ACC112 (cell line): ENCODE measurements around the gene KLHL29.
A peak's percentile ranks its signal among the peaks of the same experiment; 100 is the strongest.

Source experiments
- H2AFZ ChIP-seq: fragments of 200-600 bp; sonication (generic); one replicate; pipeline ENCODE4 v1.6.0; 2017; ENCODE audit warnings: antibody characterized with exemption, low read length; ENCODE audit not compliant: unreplicated experiment
- H3K27ac ChIP-seq: fragments of 200-600 bp; sonication (generic); 2 replicates; pipeline ENCODE4 v1.5.1; 2014; ENCODE audit warnings: low read depth, mild to moderate bottlenecking, antibody characterized with exemption, low read length, moderate library complexity
- H3K27me3 ChIP-seq: fragments of 200-600 bp; sonication (generic); 2 replicates; pipeline ENCODE4 v1.6.1; 2014; ENCODE audit warnings: mild to moderate bottlenecking, antibody characterized with exemption, low read length, moderate library complexity, mixed read lengths; ENCODE audit not compliant: insufficient read depth
- H3K36me3 ChIP-seq: fragments of 200-600 bp; sonication (generic); 2 replicates; pipeline ENCODE4 v1.6.1; 2016; ENCODE audit warnings: mild to moderate bottlenecking, antibody characterized with exemption, low read length, moderate library complexity, mixed read lengths; ENCODE audit not compliant: insufficient read depth
- H3K4me1 ChIP-seq: fragments of 200-600 bp; sonication (generic); one replicate; pipeline ENCODE4 v1.6.1; 2016; ENCODE audit warnings: low read length, mixed read lengths; ENCODE audit not compliant: insufficient read depth, unreplicated experiment, control insufficient read depth
- H3K4me3 ChIP-seq: fragments of 200-600 bp; sonication (generic); 2 replicates; pipeline ENCODE4 v1.5.1; 2014; ENCODE audit warnings: mild to moderate bottlenecking, low read depth, low read length
- H3K79me2 ChIP-seq: fragments of 200-600 bp; sonication (generic); one replicate; pipeline ENCODE4 v1.6.0; 2016; ENCODE audit warnings: low read length; ENCODE audit not compliant: control insufficient read depth, unreplicated experiment, insufficient read depth

Gene KLHL29

GRCh38 chr2:23647563-23647962 is 262.6 kb downstream of the KLHL29 start:
- H3K27me3 ChIP-seq: no peaks in the 10 kb centered on the region
- H3K4me1 ChIP-seq: peaks cover 20% of the 10 kb centered on the region
- no peak overlapping the region for H3K4me3 ChIP-seq
- H3K79me2 ChIP-seq: no peaks in the 10 kb centered on the region
- no peaks in the 10 kb centered on the region; the same call in 1 of the 2 replicates for H3K36me3 ChIP-seq
- no peak overlapping the region for H2AFZ ChIP-seq
- H3K27ac ChIP-seq: no peak overlapping the region

GRCh38 chr2:23649303-23649702 is 264.3 kb downstream of the KLHL29 start:
- H3K27me3 ChIP-seq: no peaks in the 10 kb centered on the region
- no peaks in the 10 kb centered on the region for H3K36me3 ChIP-seq
- H3K4me3 ChIP-seq: no peak overlapping the region
- H3K79me2 ChIP-seq: no peaks in the 10 kb centered on the region
- no peak overlapping the region for H3K27ac ChIP-seq
- no peak overlapping the region for H2AFZ ChIP-seq
- peaks cover 20% of the 10 kb centered on the region for H3K4me1 ChIP-seq

- H3K36me3 ChIP-seq: no peaks in the 10 kb centered on the region
- no peaks in the 10 kb centered on the region for H3K27me3 ChIP-seq
- H2AFZ ChIP-seq: no peak overlapping the region
- no peak overlapping the region for H3K27ac ChIP-seq
- no peak overlapping the region for H3K4me3 ChIP-seq
- no peaks in the 10 kb centered on the region for H3K79me2 ChIP-seq
- peaks cover 20% of the 10 kb centered on the region for H3K4me1 ChIP-seq
Observed at GRCh38 chr2:23649819-23650218, 264.8 kb downstream of the KLHL29 start.

- no peaks in the 10 kb centered on the region for H3K79me2 ChIP-seq
- no peak overlapping the region for H3K4me3 ChIP-seq
- peaks cover 20% of the 10 kb centered on the region for H3K4me1 ChIP-seq
- no peaks in the 10 kb centered on the region for H3K27me3 ChIP-seq
- peak overlapping the region; percentile 65 for H3K27ac ChIP-seq
- H3K36me3 ChIP-seq: no peaks in the 10 kb centered on the region
- no peak overlapping the region for H2AFZ ChIP-seq
Observed at GRCh38 chr2:23651187-23652080, 266.5 kb downstream of the KLHL29 start.

- Histone ChIP-seq H3K4me3 (no peak overlapping the region), H3K27me3 (no peaks in the 10 kb centered on the region), H3K36me3 (no peaks in the 10 kb centered on the region), H3K27ac (no peak overlapping the region), H3K79me2 (no peaks in the 10 kb centered on the region), H3K4me1 (peaks cover 20% of the 10 kb centered on the region), H2AFZ (no peak overlapping the region)
Observed at GRCh38 chr2:23653326-23653725, 268.3 kb downstream of the KLHL29 start.

- H3K36me3 ChIP-seq: no peaks in the 10 kb centered on the region
- no peaks in the 10 kb centered on the region for H3K27me3 ChIP-seq
- H3K4me1 ChIP-seq: peaks cover 20% of the 10 kb centered on the region
- H3K27ac ChIP-seq: no peak overlapping the region
- H3K4me3 ChIP-seq: no peak overlapping the region
- H3K79me2 ChIP-seq: no peaks in the 10 kb centered on the region
- H2AFZ ChIP-seq: no peak overlapping the region
Observed at GRCh38 chr2:23654756-23655155, 269.8 kb downstream of the KLHL29 start.

GRCh38 chr2:23655934-23656596 is 271.1 kb downstream of the KLHL29 start:
- Histone ChIP-seq H3K4me1 (peaks cover 7% of the 10 kb centered on the region), H3K36me3 (no peaks in the 10 kb centered on the region), H3K27ac (no peak overlapping the region), H3K79me2 (no peaks in the 10 kb centered on the region), H3K4me3 (no peak overlapping the region), H2AFZ (no peak overlapping the region), H3K27me3 (no peaks in the 10 kb centered on the region)

- no peaks in the 10 kb centered on the region for H3K27me3 ChIP-seq
Observed at GRCh38 chr2:23656597-23656973, 271.6 kb downstream of the KLHL29 start.

GRCh38 chr2:23657371-23657770 is 272.4 kb downstream of the KLHL29 start:
- H3K4me1 ChIP-seq: no peaks in the 10 kb centered on the region
- H3K4me3 ChIP-seq: no peak overlapping the region
- H3K27ac ChIP-seq: no peak overlapping the region
- no peaks in the 10 kb centered on the region for H3K36me3 ChIP-seq
- no peaks in the 10 kb centered on the region for H3K27me3 ChIP-seq
- H3K79me2 ChIP-seq: no peaks in the 10 kb centered on the region
- H2AFZ ChIP-seq: no peak overlapping the region

More at GRCh38 chr2:23656597-23656973, 271.6 kb downstream of the KLHL29 start:
- Histone ChIP-seq H3K4me1 (peaks cover 2% of the 10 kb centered on the region), H3K79me2 (no peaks in the 10 kb centered on the region), H2AFZ (no peak overlapping the region), H3K27ac (no peak overlapping the region), H3K4me3 (no peak overlapping the region), H3K36me3 (no peaks in the 10 kb centered on the region)

GRCh38 chr2:23657934-23658333 is 273.0 kb downstream of the KLHL29 start:
- Histone ChIP-seq H3K27me3 (no peaks in the 10 kb centered on the region), H3K36me3 (no peaks in the 10 kb centered on the region), H3K79me2 (no peaks in the 10 kb centered on the region), H3K4me1 (no peaks in the 10 kb centered on the region), H3K4me3 (no peak overlapping the region), H2AFZ (no peak overlapping the region), H3K27ac (no peak overlapping the region)

- H3K27me3 ChIP-seq: no peaks in the 10 kb centered on the region
- H3K36me3 ChIP-seq: no peaks in the 10 kb centered on the region
- no peaks in the 10 kb centered on the region for H3K4me1 ChIP-seq
- no peak overlapping the region for H3K27ac ChIP-seq
- H3K4me3 ChIP-seq: no peak overlapping the region
- no peak overlapping the region for H2AFZ ChIP-seq
- no peaks in the 10 kb centered on the region for H3K79me2 ChIP-seq
Observed at GRCh38 chr2:23658466-23658942, 273.5 kb downstream of the KLHL29 start.
